ENCODE measurements around the gene NDUFB4. TPM values are rescaled to one million over a fixed set of nuclear protein-coding genes. Genes with fewer than 3 reads are reported as not detected.
A peak's percentile ranks its signal among the peaks of the same experiment; 100 is the strongest.

The NDUFB4 gene
- polyA plus RNA-seq (2011; rRNA removed), result 174 and 183 TPM in 2 replicates
- 166 and 267 TPM in 2 replicates for polyA minus RNA-seq (2011; rRNA and poly(A)+ RNA removed)

DNA sequence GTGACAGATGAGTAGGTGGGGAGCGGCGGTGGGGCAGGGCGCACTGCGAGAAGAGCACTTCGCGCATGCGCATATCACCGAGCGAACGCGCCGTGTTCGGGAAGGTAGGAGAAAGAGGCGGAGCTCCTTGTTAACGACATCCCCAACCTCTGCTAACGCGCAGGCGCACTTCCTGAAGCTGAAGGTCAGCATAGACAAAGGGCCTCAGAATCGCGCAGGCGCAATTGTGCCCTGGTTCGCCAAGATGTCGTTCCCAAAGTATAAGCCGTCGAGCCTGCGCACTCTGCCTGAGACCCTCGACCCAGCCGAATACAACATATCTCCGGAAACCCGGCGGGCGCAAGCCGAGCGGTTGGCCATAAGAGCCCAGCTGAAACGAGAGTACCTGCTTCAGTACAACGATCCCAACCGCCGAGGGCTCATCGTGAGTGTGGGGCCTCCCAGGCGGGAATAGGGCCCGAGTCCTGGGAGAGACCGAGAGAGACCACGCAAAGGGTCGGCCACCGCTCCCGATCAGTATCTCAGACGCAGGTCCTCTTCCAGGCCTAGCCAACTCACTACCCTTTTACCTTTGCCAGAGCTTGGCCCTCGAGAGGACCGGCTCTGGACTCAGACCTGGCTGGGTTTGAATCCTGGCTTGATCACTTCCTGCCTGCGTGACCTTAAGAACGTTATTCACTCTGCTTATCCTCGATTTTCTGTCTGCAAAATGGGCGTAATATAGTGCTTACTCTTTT is at the start of gene NDUFB4:
Gene NDUFB4 (plus strand): TSS at position 221 of the 737 bp plus-strand sequence. CDS start 24 bp downstream, at position 245.
- Histone ChIP-seq H3K4me3 (ENCODE audit: low read depth, low read length) (peak within 1 kb of the TSS; percentile 85), H3K27me3 (ENCODE audit: control insufficient read depth, insufficient read depth, low read length) (no peaks in the 10 kb centered on the region), H3K9me3 (ENCODE audit: control insufficient read depth, insufficient read depth, low read length) (no peaks in the 10 kb centered on the region), H3K27ac (ENCODE audit: low read depth, low read length) (peak within 1 kb of the TSS; percentile 88)
- ChIA-PET POLR2A (interaction anchor here (0.5 to 1.3 kb wide), 9 partner anchors 9 to 199 kb away, joined by 3 to 6 read pairs (median 5); partner anchors contain the start of genes GTF2E1 and RABL3), CTCF (interaction anchor here (0.9 to 4.5 kb wide), 6 partner anchors 27 to 351 kb away, joined by 3 to 41 read pairs (median 16); no protein-coding TSS in a partner anchor)
- peak; percentile 98 for DNase-seq (ENCODE audit: low read depth, low spot score)
- TF ChIP-seq CTCF (IDR thresholded peaks at IDR 0.05; ENCODE audit: low read depth, low read length), result no peak

GRCh38 chr3:120550546-120550945 is 45.6 kb upstream of the NDUFB4 start:
- no peak for DNase-seq (ENCODE audit: low read depth, low spot score)
- peaks cover 2% of the 10 kb centered on the region for H3K27me3 ChIP-seq (ENCODE audit: control insufficient read depth, insufficient read depth, low read length)
- no peak overlapping the region for H3K4me3 ChIP-seq (ENCODE audit: low read depth, low read length)
- no peak overlapping the region for H3K27ac ChIP-seq (ENCODE audit: low read depth, low read length)
- H3K9me3 ChIP-seq (ENCODE audit: control insufficient read depth, insufficient read depth, low read length), result no peaks in the 10 kb centered on the region
- CTCF ChIA-PET, result interaction anchor here (1.5 to 3.7 kb wide), 3 partner anchors 7 to 245 kb away, joined by 4 to 19 read pairs (median 5); no protein-coding TSS in a partner anchor
- POLR2A ChIA-PET, result no interaction called here
- TF ChIP-seq CTCF (IDR thresholded peaks at IDR 0.05; ENCODE audit: low read depth, low read length), result no peak

GRCh38 chr3:120552184-120553172 is 43.7 kb upstream of the NDUFB4 start:
- no peak for DNase-seq (ENCODE audit: low read depth, low spot score)
- Histone ChIP-seq H3K4me3 (ENCODE audit: low read depth, low read length) (no peak overlapping the region), H3K9me3 (ENCODE audit: control insufficient read depth, insufficient read depth, low read length) (no peaks in the 10 kb centered on the region), H3K27me3 (ENCODE audit: control insufficient read depth, insufficient read depth, low read length) (peaks cover 2% of the 10 kb centered on the region), H3K27ac (ENCODE audit: low read depth, low read length) (no peak overlapping the region)
- ChIA-PET CTCF (interaction anchor here (1.4 kb wide), 1 partner anchor 242 kb away, joined by 3 read pairs; no protein-coding TSS in a partner anchor), POLR2A (no interaction called here)
- TF ChIP-seq CTCF (IDR thresholded peaks at IDR 0.05; ENCODE audit: low read depth, low read length), result no peak

DNA sequence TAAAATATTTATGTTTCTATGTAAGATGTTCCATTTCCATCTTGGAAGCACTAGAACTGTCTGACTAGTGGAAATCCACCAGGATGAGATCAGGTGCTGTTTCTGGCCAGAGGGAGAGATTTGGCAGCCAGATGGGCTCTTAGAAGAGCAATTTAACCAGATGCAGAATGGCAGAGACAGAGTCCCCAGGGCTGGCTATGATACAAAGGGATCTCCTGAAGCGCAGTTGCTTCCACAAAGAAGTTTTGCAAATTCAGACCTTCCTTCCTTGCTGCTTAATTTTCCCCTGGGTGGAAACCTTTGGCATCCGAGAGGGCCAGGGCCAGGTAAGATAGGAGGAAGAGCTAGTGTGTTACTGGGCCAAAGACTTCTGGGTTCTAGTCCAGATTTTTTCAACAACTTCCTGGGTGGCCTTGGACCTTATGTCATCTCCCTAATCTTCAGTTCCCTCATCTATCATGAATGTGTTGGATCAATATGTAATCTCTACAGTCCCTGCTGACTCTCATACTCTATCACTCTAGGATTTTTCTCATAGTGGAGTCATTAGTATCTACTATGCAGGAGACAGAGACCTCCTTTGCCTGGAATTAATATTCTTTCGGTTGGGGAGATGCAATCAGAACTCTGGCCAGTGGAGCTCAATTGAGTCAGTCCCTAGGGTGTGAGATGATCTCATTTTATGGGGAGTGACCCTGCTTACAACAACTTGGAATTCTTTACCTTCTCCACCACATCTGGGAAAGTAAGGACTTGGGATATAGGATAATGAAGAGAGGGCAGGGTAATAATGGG is 41.1 kb upstream of the NDUFB4 start:
- POLR2A ChIA-PET, result no interaction called here
- no peak for TF ChIP-seq CTCF (IDR thresholded peaks at IDR 0.05; ENCODE audit: low read depth, low read length)
- Histone ChIP-seq H3K9me3 (ENCODE audit: control insufficient read depth, insufficient read depth, low read length) (no peaks in the 10 kb centered on the region), H3K4me3 (ENCODE audit: low read depth, low read length) (no peak overlapping the region), H3K27me3 (ENCODE audit: control insufficient read depth, insufficient read depth, low read length) (no peaks in the 10 kb centered on the region), H3K27ac (ENCODE audit: low read depth, low read length) (no peak overlapping the region)
- DNase-seq (ENCODE audit: low read depth, low spot score), result no peak
- CTCF ChIA-PET, result interaction anchor here (1.7 to 7.3 kb wide), 3 partner anchors 12 to 240 kb away, joined by 8 to 209 read pairs (median 8); no protein-coding TSS in a partner anchor
